ENCODE data around the gene GFOD2.

GFOD2 gene

DNA sequence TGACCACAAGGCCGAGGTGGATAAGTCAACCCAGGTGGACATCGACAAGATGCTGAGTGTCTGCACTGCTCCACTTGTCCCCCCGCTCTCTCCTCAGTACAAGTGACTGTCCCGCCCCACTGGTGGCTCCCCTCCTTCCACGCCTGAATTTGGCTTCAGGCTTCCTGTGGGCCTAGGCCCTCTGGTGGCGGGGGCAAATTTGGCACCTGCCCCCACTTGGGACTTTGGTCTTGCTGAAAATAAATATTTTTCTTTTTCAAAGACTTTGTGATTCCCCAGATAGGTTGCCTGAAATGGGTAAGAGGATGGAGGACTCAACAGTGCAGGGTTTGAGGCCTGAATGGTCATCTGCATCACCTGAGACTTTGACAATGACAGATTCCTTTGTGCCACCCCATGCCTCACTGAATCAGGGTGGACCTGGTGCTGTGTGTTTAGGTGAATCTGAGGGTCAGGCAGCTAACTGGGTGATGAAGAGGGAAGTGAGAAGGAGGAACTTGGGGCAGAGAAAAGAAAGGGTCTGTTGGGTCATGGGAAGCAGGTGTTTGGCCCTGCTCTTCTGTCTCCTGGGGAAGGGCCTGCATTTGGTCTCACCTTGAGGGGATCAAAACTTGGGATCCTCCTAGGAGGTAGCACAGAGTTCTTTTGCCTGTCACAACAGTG is 50.5 kb downstream of the GFOD2 start:
- DNase-seq: no peak

DNA sequence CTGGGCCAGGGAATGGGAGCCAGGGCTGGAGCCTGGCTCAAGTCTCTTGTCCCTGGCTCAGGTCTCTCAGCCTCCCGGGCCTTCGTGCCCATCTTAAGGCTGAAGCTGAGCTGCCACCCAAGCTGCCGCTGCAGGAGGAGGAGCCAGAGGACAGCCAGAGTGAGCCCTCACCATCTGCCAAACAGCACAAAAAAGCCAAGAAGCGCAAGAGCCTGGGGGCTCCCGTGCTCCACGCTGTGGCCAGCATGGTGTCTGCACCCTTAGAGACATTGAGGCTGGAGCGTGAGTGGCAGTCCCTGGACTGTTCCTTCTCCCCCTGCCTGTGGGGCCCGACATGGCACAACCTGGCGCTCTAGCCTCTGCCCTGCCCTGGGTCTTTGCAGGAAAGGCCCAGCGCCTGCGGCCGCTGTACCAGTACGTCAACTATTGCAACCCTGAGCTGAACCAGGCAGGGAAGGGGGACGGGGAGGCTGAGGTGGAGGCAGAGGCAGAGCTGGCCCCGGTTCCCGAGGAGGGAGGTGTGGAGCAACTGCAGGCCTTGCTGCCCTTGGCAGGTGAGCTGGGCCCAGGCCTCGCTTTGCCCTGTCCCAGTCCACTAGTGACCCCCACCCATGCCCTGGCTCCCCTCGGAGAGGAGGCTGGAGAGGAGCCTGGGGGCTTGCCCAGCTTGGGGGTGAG is 51.2 kb downstream of the GFOD2 start:
- peak; percentile 76 for DNase-seq

DNA sequence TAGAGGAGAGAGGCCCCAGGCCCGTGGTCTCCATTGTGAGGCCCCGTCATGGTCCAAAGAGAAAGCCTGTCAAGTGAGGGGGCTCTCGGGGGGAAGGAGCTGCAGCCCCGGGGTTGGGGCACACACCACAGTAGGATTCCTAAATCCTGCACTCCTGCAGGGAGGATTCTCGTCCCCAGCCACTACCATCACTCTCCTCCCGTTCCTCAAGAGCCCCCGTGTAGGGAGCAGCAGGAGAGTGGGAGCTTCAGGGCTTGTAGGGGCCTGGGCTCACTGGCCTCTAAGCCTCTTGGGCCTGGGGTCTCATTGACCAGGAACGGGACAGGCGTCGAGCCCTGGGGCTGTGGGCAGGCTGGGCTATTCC is 51.7 kb downstream of the GFOD2 start:
- DNase-seq: no peak

DNA sequence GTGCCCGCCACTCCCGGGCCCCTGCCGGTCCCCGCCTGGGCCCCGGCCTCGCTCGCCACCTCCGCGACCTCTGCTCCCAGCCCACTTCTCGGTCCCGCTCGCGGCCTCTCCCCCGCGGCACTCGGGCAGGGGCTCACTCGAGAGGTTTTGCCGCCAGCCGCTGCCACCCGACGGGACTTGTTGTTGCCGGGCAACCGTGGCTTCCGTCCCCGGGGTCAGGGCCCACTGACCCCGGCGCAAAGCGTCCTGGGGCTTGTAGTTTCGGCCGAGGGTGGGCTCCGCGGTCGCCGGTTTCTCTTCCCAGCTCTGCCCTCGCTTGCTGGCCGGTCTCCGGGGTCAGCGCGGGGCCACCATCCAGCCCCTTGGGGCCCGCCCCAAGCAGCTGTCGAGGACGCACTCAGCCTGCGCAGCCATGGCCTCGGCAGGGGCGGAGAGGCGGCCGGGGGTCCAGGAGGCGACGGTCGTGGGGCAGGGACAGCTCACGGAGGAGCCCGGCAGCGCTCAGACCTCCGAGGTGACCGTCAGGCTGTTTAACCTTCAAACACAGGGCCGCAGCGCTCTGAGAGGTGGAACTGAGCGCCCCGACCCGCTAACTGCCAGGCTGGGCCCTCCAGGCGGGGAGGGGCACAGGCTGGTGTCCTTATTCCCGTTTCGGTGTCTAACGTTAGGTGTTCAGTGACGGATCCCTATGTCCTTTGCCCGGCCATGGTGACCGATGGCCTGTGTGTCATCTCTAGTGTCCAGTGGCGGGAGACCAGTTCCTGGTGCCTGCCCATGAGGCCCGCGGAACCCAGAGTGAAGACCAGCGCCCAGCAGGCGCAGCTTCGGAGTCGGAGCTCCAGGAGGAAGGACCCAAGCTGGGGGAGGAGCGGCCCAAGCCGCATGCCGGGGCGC is 52.3 kb downstream of the GFOD2 start, which contains the start of the genes C16orf86 and ENKD1:
C16orf86 (plus strand) TSS at position 256 of the 894 bp plus-strand sequence; CDS start at position 413, 157 bp downstream.
ENKD1 (minus strand) TSS at position 192 of the 894 bp plus-strand sequence. CDS start 308 bp downstream, outside the sequence.
- peak; percentile 75 for DNase-seq

DNA sequence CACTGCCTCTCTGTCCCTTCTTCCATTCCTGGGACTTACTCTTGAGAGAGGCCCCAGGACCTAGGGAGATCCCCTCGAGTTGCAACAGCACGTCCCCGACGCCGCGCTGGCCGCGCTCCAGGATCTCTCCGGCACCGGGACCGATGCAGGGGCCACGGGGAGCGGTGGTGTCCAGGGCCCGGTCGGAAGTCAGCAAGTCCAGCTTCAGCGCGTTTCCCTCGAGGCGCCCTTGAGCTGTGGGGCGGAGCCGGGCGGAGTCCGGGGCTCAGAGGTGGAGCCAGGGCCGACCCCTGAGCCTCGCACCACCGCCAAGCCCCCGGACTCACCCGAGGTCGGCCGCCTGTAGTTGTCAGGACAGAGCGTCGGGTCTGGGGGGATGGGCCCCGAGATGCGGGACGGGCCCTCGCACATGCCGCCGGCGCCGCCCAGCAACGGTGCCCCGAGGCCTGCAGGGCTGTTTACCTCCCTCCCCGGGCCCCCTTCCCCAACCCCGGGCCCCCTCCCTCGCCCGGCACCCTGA is 53.0 kb downstream of the GFOD2 start:
- no peak for DNase-seq

DNA sequence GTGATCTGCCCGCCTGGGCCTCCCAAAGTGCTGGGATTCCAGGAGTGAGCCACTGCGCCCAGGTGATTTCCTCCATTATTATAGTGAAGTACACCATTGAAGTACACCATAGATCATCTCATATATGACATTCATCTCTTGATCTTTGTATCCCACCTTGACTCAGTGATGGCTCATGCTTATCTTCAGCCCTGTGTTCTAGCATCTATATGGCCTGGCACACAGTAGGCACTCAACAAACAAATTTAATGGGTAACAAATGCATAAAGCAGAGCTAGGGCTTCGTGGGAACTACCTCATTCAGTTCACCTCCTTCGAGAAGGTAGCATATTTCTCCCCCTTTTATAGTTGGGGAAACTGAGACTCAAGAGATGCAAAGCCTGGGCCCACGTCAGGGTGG is 53.5 kb downstream of the GFOD2 start:
- DNase-seq: no peak

DNA sequence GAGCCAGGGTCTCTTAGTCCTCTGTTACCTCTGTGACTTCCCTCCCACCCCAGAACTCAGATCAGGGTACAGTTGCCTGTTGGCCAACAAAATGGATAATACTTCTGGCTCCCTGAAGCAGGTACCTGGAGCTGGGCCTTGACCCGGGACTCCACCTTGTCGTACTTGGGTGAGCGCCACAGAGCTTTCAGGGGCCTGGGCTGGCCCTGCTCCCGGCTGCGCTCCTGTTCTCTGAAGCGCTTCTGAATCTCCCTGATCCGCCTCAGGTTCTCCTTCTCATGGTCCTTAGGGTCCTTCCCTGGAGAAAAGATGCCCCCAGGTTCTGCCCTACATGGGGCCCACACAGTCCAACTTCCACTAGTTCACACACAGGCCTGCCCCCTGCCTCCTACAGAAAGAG is 54.2 kb downstream of the GFOD2 start:
- no peak for DNase-seq

DNA sequence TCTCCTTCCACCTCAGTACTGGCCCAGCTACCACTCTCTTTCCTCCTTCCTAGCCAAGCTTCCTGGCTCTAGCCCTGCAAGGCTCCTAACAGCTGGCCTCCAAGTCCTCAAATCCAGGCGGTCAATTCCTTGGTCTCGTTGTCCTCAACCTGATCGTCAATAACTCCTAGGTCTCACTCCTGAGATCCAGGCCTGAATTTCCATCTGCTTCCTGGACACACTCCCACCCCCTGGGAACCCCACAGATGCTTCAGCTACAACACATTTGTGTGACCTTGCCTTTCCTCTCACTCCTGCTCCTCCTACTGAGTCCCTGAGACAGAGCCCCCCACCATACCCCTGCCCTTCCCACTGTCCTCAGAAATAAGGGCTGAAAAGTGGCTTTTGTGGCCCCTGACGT is 54.9 kb downstream of the GFOD2 start:
- no peak for DNase-seq

DNA sequence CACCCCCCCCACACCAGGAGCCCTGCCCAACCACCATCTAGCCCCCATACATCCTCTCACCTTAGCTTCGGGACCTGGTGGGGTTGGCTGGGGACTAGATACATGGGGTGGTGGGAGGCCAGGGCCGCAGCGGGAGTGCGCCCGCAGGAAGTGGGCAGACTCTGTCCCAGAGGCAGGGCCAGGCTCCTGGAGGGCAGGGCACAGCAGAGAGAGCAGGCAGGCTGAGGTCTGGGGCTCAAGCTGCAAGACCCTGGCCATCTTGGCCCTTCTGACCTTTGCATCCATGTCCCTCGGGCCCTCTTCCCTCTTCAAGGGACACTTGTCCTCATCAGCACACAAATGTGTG is 55.3 kb downstream of the GFOD2 start:
- no peak for DNase-seq

DNA sequence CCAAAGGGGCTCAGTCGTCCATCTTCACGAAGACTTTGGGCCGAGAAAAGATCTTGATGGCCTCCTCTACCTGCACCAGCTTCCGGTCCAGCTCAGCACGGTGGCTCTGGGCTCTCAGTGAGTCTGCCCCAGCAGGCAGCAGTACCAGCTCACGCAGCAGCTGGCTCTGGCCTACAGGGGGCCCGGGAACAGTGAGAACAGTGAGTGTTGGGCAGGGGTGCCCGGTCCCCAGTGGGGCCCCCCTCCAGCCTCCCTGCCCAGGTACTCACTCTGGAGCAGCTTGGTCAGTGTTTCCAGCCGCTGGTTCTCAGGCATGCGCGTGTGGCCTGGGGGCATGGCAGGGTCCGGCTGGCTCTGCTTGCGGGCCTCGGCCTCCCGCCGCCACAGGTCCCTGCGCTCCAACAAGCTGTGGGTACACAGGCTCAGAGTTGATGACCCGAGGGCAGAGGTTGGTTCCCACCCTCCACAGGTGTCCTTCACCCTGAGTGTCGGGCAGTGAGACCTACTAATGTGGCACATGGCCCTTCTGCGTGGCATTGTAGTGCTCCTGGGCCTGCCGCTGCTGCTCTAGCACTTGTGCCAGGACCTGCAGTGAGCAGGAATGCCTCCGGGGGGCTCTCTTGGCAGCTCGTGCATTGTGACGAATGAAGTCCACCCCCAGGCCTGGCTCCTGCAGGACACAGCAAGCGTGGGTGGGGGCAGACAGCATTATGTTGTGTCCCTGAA is 55.8 kb downstream of the GFOD2 start:
- DNase-seq: no peak

DNA sequence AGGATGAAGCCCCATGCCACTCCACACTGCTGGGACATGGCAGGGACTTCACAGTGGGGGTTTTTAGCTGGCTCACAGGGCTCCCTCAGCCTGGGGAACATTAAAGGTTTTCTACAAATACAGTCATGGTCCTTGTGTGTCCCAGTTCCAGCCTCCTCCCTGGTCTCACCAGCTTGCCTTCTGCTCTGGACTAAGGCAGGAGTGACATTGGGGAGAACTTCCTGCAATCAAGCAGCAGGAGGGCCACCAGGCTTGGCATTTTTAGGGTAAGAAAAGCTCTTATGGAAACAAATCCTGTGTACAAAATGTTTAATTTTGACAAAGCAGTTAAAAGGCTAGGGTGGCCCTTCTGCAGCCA is 56.5 kb downstream of the GFOD2 start:
- no peak for DNase-seq

DNA sequence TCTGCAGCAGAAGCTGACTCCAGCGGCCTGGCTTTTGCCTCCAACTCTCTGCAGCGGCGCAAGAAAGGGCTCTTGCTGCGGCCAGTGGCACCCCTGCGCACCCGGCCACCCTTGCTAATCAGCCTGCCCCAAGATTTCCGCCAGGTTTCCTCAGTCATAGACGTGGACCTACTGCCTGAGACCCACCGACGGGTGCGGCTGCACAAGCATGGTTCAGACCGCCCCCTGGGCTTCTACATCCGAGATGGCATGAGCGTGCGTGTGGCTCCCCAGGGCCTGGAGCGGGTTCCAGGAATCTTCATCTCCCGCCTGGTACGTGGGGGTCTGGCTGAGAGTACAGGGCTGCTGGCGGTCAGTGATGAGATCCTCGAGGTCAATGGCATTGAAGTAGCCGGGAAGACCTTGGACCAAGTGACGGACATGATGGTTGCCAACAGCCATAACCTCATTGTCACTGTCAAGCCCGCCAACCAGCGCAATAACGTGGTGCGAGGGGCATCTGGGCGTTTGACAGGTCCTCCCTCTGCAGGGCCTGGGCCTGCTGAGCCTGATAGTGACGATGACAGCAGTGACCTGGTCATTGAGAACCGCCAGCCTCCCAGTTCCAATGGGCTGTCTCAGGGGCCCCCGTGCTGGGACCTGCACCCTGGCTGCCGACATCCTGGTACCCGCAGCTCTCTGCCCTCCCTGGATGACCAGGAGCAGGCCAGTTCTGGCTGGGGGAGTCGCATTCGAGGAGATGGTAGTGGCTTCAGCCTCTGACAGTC is 57.0 kb downstream of the GFOD2 start:
- no peak for DNase-seq

DNA sequence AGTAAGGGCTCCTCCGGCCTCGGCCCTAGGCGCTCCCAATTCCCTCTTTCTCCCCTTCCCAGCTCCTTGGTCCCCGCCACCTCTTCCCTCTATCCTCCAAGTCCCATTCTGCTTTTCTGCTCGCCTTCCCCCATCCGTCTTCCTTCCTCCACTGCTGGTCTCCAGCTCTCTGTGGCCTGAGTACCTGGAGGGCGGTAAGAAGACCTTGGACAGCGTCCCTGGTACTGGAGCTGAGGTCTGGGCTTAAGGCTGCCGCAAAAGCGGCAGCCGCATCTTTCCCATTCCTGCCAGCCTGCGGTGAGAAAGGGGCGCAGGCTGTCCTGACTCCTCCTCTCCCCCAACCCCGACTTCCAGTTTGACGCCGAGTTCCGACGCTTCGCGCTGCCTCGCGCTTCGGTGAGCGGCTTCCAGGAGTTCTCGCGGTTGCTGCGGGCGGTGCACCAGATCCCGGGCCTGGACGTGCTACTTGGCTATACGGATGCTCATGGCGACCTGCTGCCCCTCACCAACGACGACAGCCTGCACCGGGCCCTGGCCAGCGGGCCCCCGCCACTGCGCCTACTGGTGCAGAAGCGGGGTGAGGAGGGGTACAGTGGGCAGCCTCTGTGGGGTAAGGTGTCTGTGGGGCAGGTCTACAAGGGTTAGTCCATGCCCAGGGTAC is 57.9 kb downstream of the GFOD2 start:
- DNase-seq: no peak

DNA sequence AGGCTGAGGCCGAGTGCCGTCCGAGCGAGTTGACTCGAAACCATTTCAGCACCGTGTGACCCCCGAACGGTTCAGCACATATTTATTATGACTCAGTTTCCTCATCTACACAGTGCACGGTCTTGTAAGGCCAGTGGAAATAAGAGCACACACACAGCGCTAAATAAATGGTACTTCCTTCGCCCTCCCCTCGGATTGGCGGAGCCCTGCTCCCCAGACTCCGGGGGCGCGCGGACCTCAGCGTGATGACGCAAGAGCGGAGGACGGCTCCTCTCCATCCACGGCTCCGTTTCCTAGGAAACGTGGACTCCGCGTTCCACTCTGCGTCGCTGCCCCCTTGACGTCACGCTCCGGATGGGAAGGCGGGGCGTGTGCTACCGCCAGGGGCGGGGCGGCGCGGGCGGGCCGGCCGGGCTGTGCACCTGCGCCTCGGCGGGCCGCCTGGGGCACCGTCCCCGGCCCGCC is 58.5 kb downstream of the GFOD2 start, which contains the start of gene PARD6A:
PARD6A (plus strand) TSS at position 397 of the 465 bp plus-strand sequence. CDS start 79 bp downstream, outside the sequence.
- peak; percentile 90 for DNase-seq

DNA sequence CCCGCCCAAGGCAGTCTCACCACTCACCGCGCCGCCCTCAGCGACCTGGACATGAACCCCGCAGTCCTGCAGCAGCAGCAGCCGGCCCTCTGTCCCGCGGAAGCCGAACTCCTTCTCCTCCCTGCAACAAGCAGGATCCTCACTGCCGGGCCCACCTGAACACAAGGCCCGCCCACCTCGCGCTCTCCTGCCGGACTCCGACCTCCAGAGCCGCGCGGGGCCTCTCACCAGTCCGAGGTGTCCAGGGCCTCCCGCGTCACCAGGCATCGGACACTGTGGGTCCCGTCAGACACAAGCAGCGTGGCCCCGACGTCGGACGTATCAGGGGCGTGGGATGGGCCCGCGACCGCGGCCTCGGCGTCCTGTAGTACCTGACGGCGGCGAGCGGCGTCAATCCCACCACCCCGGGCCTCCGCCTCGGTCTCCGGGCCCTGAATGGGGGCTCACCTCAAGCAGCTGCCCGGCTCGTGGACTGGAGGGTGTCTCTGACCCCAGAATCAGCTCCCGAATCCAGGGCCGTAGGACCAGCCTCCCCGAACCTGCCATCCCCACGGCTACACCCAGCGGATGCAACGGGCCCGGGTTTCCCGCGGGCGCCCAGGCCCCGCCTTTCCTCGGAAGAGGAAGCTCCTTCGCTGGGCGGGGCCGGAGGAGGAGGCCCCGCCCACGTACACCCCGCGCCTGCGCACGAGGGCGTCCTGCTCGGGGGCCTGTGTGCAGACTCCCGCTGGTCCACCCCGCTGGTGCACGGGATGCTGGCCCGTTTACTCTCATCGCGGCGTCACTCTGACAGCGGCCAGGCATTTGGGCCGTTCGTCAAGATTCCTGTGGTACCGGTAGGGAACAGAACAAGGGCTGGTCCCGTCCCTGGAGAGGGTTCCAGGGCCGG is 59.2 kb downstream of the GFOD2 start, which contains the start of gene ACD:
ACD (minus strand) TSS at position 586 of the 889 bp plus-strand sequence; CDS start at position 546, 40 bp downstream.
- peak; percentile 87 for DNase-seq

DNA sequence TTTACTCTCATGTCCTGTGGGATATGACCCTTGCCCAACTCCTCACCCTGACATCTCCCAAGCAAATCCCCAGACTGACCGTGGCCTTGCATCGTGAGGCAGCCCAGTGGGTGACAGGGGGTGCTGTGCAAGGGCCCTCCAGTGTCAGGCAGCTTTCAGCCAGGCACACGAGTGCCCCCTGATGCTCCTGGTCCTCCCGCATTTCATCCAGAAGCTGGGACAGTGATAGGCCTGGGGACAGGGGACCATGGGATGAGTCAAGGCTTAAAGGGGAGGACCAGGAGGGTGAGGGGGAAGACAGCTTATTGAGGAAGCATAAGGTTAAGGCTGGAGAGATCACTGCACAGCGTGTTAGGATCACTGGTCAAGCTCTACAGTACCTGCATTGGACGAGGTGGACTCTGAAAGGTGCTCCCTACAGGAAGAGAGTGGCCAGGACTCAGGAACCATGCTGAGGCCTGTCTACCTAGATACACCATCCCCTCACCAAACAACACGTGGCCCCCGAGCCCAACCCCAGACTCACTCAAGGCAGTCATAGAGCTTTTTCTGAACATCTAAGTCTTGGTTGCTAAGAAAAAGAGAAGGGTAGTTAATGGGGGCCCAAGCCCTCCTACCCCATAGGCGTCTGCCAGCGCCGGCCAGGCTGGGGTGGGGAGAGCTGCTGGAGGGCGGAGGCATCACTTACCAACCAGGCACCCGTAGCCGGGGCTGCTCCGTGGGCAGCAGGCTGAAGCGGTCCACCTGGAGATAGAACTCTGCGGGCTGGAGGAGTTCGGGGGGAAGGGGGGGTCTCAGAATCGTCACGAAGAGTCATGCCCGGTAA is 60.1 kb downstream of the GFOD2 start:
- no peak for DNase-seq

DNA sequence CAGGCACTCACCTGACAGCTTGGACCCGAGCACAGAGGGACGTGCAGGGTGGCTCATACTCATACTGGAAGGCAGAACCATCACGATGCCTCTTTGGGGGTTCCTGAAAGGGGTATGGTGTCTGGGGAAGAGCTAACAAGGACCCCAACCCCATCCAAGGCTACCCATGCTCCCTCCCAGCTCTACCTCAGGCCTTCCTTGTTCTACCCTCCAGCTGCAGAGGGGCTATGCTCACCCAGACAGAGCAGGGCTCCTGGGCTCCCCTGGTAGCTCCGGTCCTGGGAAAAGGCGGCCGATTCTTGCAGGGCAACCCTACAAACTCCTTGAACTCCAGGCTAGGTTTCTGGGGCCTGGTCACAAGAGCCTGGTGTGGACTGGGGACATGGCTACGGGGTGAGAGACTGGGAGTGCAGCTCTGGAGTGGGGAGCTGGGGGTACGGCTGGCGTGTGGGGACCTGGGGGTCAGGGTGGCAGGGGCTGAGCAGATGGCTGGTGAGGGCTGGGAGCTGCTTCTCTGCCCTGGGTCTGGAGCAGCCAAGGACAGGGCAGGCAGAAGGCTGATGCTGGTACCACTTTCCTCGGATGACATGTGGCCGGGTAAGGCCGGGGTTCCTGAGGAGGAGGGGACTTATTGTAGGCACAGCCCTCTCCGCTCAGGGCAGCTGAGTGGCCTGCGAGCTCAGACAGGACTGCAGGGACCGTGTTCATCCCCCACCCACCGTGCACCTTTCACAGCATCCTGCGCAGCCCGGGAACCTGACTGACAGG is 61.2 kb downstream of the GFOD2 start:
- DNase-seq: no peak

DNA sequence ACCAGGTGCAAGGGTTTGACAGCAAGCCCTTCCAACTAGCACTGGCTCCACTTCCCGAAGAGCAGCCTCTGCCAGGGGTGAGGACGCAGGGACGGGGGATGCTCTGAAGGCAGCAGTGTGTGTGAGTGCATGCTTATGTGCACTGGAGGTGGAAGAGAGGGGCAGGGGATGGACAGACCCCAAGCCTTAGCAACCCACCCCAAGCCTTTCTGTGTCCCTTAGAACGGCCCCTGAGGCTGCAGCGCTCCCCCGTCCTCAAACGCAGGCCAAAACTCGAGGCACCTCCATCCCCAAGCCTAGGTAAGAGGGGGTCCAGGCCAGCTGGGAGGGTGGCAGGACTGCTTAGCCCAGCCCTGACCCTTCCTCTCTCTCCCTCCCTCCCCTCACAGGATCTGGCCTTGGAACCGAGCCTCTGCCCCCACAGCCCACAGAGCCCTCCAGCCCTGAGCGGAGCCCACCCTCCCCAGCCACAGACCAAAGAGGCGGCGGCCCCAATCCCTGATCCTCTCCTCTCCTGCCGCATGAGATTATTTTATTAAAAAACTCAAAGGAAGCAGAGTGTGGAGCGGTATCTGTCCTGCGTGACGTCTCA is 62.0 kb downstream of the GFOD2 start:
- no peak for DNase-seq

All from activated CD4-positive, alpha-beta T cell treated with anti-CD3 and anti-CD28 coated beads for 1 hour (primary cell).